H1 (cell line): Measurements from ENCODE around the gene KIAA0930. TPM values are rescaled to one million over a fixed set of nuclear protein-coding genes. Genes with fewer than 3 reads are reported as not detected.

Experiments
- CTCF ChIA-PET: fragments of 300-600 bp; sonication (Branson Sonifier 250); formaldehyde crosslinking; loops from one replicate; lab custom pipeline; 2021; ENCODE audit not compliant: partially characterized antibody; lab: Charles Lee
- POLR2A ChIA-PET: fragments of 300-600 bp; sonication (Branson Sonifier 250); formaldehyde crosslinking; loops from one replicate; lab custom pipeline; 2021; ENCODE audit warnings: inconsistent platforms; ENCODE audit not compliant: partially characterized antibody; lab: Charles Lee
- DNase-seq, 2 experiments: peaks; one replicate each; pipeline versions ENCODE4 v3.0.0 to v3.0.0-alpha.2; 2010 to 2022; ENCODE audit warnings: low spot score in 2 of 2, low read depth in 1 of 2, mixed read lengths in 1 of 2
- FAIRE-seq: peaks from 2 replicates; lab custom pipeline; 2011; peaks lifted over from hg19 to GRCh38; lab: Jason Lieb, UNC
- H2AFZ ChIP-seq: 2 replicates; pipeline ENCODE4 v1.8.1; 2012; ENCODE audit warnings: low read length, inconsistent platforms
- H2AK5ac ChIP-seq: 2 replicates; pipeline ENCODE4 v1.6.1; 2013; ENCODE audit warnings: low read depth, low read length
- H2BK120ac ChIP-seq: replicated peaks from 2 replicates; pipeline ENCODE3; 2013; ENCODE audit warnings: low read depth, low read length, inconsistent platforms
- H2BK12ac ChIP-seq: 2 replicates; pipeline ENCODE4 v1.6.1; 2013; ENCODE audit warnings: low read depth, low read length
- H2BK15ac ChIP-seq: 2 replicates; pipeline ENCODE4 v1.6.1; 2013; ENCODE audit warnings: low read length
- H2BK20ac ChIP-seq: 2 replicates; pipeline ENCODE4 v1.6.1; 2013; ENCODE audit warnings: low read length
- H2BK5ac ChIP-seq: 2 replicates; pipeline ENCODE4 v1.6.1; 2013; ENCODE audit warnings: low read depth, low read length
- H3K14ac ChIP-seq: 2 replicates; pipeline ENCODE4 v1.6.1; 2013; ENCODE audit warnings: inconsistent platforms; ENCODE audit not compliant: insufficient read length
- H3K18ac ChIP-seq: 2 replicates; pipeline ENCODE4 v1.6.1; 2013; ENCODE audit warnings: low read length; ENCODE audit errors: extremely low read depth
- H3K23ac ChIP-seq: 2 replicates; pipeline ENCODE4 v1.6.1; 2013; ENCODE audit warnings: inconsistent platforms; ENCODE audit not compliant: insufficient read length
- H3K23me2 ChIP-seq: 2 replicates; pipeline ENCODE4 v1.6.1; 2013; ENCODE audit warnings: low read depth, low read length
- H3K27ac ChIP-seq: 2 replicates; pipeline ENCODE4 v1.6.1; 2011; ENCODE audit warnings: low read depth, low read length, inconsistent platforms
- H3K27me3 ChIP-seq, 4 experiments: replicated peaks in 1 of 4; 1 replicate in 1 of 4; 2 replicates in 3 of 4; pipeline versions ENCODE4 v1.6.1 to v1.8.1; 2011 to 2013; ENCODE audit warnings: low read length in 3 of 4, mild to moderate bottlenecking in 3 of 4, inconsistent platforms in 2 of 4, mixed read lengths in 2 of 4, moderate library complexity in 1 of 4; ENCODE audit not compliant: control insufficient read depth in 3 of 4, insufficient read depth in 3 of 4; ENCODE audit errors: extremely low read depth in 1 of 4
- H3K36me3 ChIP-seq, 4 experiments: 2 replicates each; pipeline versions ENCODE4 v1.6.1 to v1.8.1; 2011 to 2013; ENCODE audit warnings: mild to moderate bottlenecking in 4 of 4, low read length in 3 of 4, moderate library complexity in 2 of 4, control low read depth in 1 of 4, inconsistent platforms in 1 of 4; ENCODE audit not compliant: insufficient read depth in 4 of 4, control insufficient read depth in 2 of 4
- H3K4ac ChIP-seq: replicated peaks from 2 replicates; pipeline ENCODE3; 2013; ENCODE audit warnings: low read length, low read depth, mixed read lengths, inconsistent platforms; ENCODE audit not compliant: insufficient read length
- H3K4me1 ChIP-seq, 4 experiments: replicated peaks in 1 of 4; 1 replicate in 1 of 4; 2 replicates in 3 of 4; pipeline versions ENCODE4 v1.6.1 to v1.8.1; 2011 to 2013; ENCODE audit warnings: low read length in 3 of 4, inconsistent platforms in 2 of 4, mixed read lengths in 1 of 4; ENCODE audit not compliant: insufficient read depth in 4 of 4, control insufficient read depth in 3 of 4
- H3K4me2 ChIP-seq, 2 experiments: 2 replicates each; pipeline versions ENCODE4 v1.6.1 to v1.8.1; 2011 to 2013; ENCODE audit warnings: low read depth in 2 of 2, low read length in 2 of 2, control low read depth in 1 of 2, inconsistent platforms in 1 of 2, mild to moderate bottlenecking in 1 of 2; ENCODE audit not compliant: insufficient read depth in 1 of 2
- H3K4me3 ChIP-seq, 4 experiments: fragments of 200-600, 300-600 bp in 1 of 4; sonication (generic), shearing (Covaris generic), sonication (Bioruptor Twin) in 1 of 4; 2 replicates each; pipeline versions ENCODE4 v1.5.1 to v1.8.1; 2011 to 2016; ENCODE audit warnings: low read length in 4 of 4, low read depth in 3 of 4, control low read depth in 2 of 4, inconsistent platforms in 2 of 4, mild to moderate bottlenecking in 2 of 4, mixed read lengths in 1 of 4, moderate library complexity in 1 of 4; ENCODE audit not compliant: insufficient read depth in 2 of 4; ENCODE audit errors: extremely low read depth in 1 of 4
- H3K56ac ChIP-seq: replicated peaks from 2 replicates; pipeline ENCODE3; 2013; ENCODE audit warnings: low read depth, mild to moderate bottlenecking, mixed read lengths, low read length, inconsistent platforms; ENCODE audit not compliant: insufficient read length
- H3K79me1 ChIP-seq: 2 replicates; pipeline ENCODE4 v1.6.1; 2013; ENCODE audit warnings: low read depth, low read length, control low read depth
- H3K79me2 ChIP-seq, 2 experiments: 2 replicates each; pipeline versions ENCODE4 v1.6.1 to v1.8.1; 2012 to 2013; ENCODE audit warnings: low read length in 2 of 2, mild to moderate bottlenecking in 2 of 2, inconsistent platforms in 1 of 2; ENCODE audit not compliant: insufficient read depth in 2 of 2, control insufficient read depth in 1 of 2
- H3K9ac ChIP-seq, 4 experiments: replicated peaks in 1 of 4; 1 replicate in 1 of 4; 2 replicates in 3 of 4; pipeline versions ENCODE4 v1.6.1 to v1.8.1; 2011 to 2013; ENCODE audit warnings: low read depth in 3 of 4, low read length in 3 of 4, control low read depth in 2 of 4, mild to moderate bottlenecking in 2 of 4, moderate library complexity in 2 of 4, inconsistent platforms in 1 of 4; ENCODE audit errors: extremely low read depth in 1 of 4
- H3K9me3 ChIP-seq, 2 experiments: 2 replicates each; pipeline versions ENCODE4 v1.6.1 to v1.8.1; 2012 to 2013; ENCODE audit warnings: mild to moderate bottlenecking in 2 of 2, moderate library complexity in 2 of 2, control low read depth in 1 of 2, inconsistent platforms in 1 of 2, low read depth in 1 of 2, low read length in 1 of 2, mixed read lengths in 1 of 2; ENCODE audit not compliant: insufficient read depth in 2 of 2
- H4K20me1 ChIP-seq, 2 experiments: replicated peaks in 1 of 2; 2 replicates each; pipeline versions ENCODE3 to v1.8.1; 2011 to 2013; ENCODE audit warnings: inconsistent platforms in 2 of 2, low read length in 2 of 2, mild to moderate bottlenecking in 1 of 2; ENCODE audit not compliant: insufficient read depth in 2 of 2, control insufficient read depth in 1 of 2
- H4K5ac ChIP-seq: 2 replicates; pipeline ENCODE4 v1.6.1; 2013; ENCODE audit warnings: low read length, low read depth, mixed read lengths, inconsistent platforms; ENCODE audit not compliant: insufficient read length
- H4K8ac ChIP-seq: 2 replicates; pipeline ENCODE4 v1.8.0; 2013; ENCODE audit warnings: mild to moderate bottlenecking, moderate library complexity, low read length, inconsistent platforms; ENCODE audit not compliant: insufficient read depth; ENCODE audit errors: extremely low read depth
- H4K91ac ChIP-seq: replicated peaks from 2 replicates; pipeline ENCODE3; 2013; ENCODE audit warnings: low read length, mixed read lengths, inconsistent platforms; ENCODE audit not compliant: insufficient read length
- CREB1 ChIP-seq: IDR thresholded peaks from 2 replicates; pipeline ENCODE4 v1.6.1; 2012; ENCODE audit warnings: inconsistent platforms
- GABPA ChIP-seq: IDR thresholded peaks from 2 replicates; pipeline ENCODE4 v1.6.1; 2011; ENCODE audit warnings: mild to moderate bottlenecking, low read length, moderate library complexity, borderline replicate concordance; ENCODE audit not compliant: insufficient read depth
- MAFK ChIP-seq: IDR thresholded peaks from 2 replicates; pipeline ENCODE4 v1.6.1; 2012; ENCODE audit warnings: low read depth, mild to moderate bottlenecking, improper control_type of control experiment, low read length
- POLR2A ChIP-seq, 2 experiments: IDR thresholded peaks; 1 replicate in 1 of 2; 2 replicates in 1 of 2; pipeline ENCODE4 v1.6.1; 2011; ENCODE audit warnings: low read depth in 2 of 2, low read length in 2 of 2, mild to moderate bottlenecking in 2 of 2; ENCODE audit errors: control extremely low read depth in 1 of 2
- RXRA ChIP-seq: IDR thresholded peaks from 2 replicates; pipeline ENCODE4 v1.6.1; 2011; ENCODE audit warnings: low read depth, mild to moderate bottlenecking, low read length, moderate library complexity; ENCODE audit not compliant: insufficient read depth
- SIN3A ChIP-seq, 2 experiments: IDR thresholded peaks in 1 of 2; conservative IDR thresholded peaks in 1 of 2; 2 replicates each; pipeline ENCODE4 v1.6.1; 2011 to 2012; ENCODE audit warnings: low read length in 2 of 2, improper control_type of control experiment in 1 of 2, low read depth in 1 of 2, mild to moderate bottlenecking in 1 of 2
- TEAD4 ChIP-seq: IDR thresholded peaks from 2 replicates; pipeline ENCODE4 v1.6.1; 2012; ENCODE audit warnings: low read depth, low read length, inconsistent platforms, mixed read lengths
- WGBS, 2 experiments: shearing (Covaris generic) in 1 of 2; methylation state at CpG; one replicate each; pipeline versions ENCODE4 v1.1.6 to v1.1.7; 2013 to 2015; ENCODE audit warnings: low lambda C conversion rate in 2 of 2, mixed read lengths in 2 of 2, inconsistent platforms in 1 of 2, low coverage in 1 of 2, missing lambda C conversion rate in 1 of 2; ENCODE audit not compliant: insufficient replicate concordance in 2 of 2, insufficient coverage in 1 of 2, insufficient read length in 1 of 2; ENCODE audit errors: extremely low coverage in 1 of 2, missing lambda C conversion rate in 1 of 2; 5-methylcytosine and 5-hydroxymethylcytosine counted together
- polyA plus RNA-seq, 7 experiments: library from polyadenylated mRNA; depleted of rRNA in 3 of 7; stranded (reverse) in 5 of 7; unstranded in 2 of 7; fragments of >200 nt in 5 of 7; fragments of 200-250 nt in 2 of 7; gene quantifications; 1 replicate in 5 of 7; 2 replicates in 1 of 7; 4 replicates in 1 of 7; pipeline versions ENCODE4 v1.2.1 to v1.2.3, GENCODE V29; 2011 to 2013; ENCODE audit warnings: missing spikeins in 2 of 7, mixed read lengths in 2 of 7
- total RNA-seq: library from RNA; stranded (reverse); fragmentation: NEBNext Ultra II Directional; extraction: Animal tissue kit (Norgen Biotek cat#: 25700); gene quantifications from 2 replicates; pipeline ENCODE4 v1.2.1, GENCODE V29; 2021
- TF ChIP-seq, protein P1 (sequence below), 3 experiments: IDR thresholded peaks; 1 replicate in 2 of 3; 2 replicates in 1 of 3; pipeline versions ENCODE4 v1.5.1 to v1.6.1; 2011; ENCODE audit warnings: low read length in 3 of 3, mild to moderate bottlenecking in 3 of 3, inconsistent platforms in 2 of 3, low read depth in 1 of 3, moderate library complexity in 1 of 3; ENCODE audit not compliant: insufficient read depth in 1 of 3; ENCODE audit errors: control extremely low read depth in 1 of 3

The KIAA0930 gene
- total and polyA plus RNA-seq, 2 of the 8 experiments (the other 6 are each of a cell fraction or from before 2014, with no cell fraction given): 61.9 to 66.1 TPM

DNA sequence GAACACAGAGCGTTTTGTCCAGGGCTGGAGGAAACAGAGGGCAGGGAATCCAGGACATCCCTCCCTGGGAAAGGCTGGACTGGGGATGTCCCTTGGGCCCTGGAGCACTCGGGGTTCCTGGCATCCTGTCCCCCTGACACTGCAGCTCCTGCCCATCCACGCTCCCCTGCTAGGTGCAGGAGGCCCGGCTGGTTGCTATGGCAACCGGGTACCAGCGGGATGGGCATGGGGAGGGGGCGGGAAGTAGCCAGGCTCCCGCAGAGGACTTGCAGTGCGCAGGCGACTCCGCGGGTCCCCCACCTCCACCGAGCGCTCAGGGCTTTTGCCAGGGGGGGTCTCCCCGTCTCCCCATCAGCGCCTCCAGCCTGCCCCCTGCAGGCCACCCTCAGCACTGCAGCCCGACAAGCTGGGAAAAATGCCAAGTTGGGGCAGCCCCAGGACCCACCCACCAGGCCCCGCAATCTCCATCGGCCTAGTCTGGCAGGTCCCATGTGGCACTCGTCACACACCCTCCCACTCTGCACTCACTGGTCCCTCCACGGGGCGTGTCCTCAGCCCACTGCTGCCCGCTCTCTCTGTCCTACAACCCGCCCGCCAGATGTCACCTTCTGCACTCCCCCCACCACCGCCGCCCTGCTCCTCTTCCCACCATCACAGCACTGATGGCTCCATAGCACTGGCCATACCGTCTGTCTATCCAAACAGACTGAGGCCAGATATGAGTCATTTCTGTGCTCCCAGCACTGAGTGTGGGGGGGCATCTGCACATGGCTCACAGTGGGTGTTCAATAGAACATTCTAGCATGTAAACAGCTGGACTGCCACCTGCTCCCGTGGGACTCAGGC lies 31.5 kb downstream of the KIAA0930 start:
- DNase-seq (peak; percentile 43 to 97), FAIRE-seq (no peak)
- Histone ChIP-seq H2BK12ac (no peak overlapping the region), H3K79me2 (peaks cover 0 to 3% of the 10 kb centered on the region in 2 experiments; a peak in 1 of 4 replicates), H2AK5ac (no peak overlapping the region), H3K36me3 (no peaks in the 10 kb centered on the region), H2BK5ac (no peak overlapping the region), H3K9ac (no peak overlapping the region), H3K14ac (no peak overlapping the region), H3K23ac (no peak overlapping the region), H3K18ac (no peak overlapping the region; the same call in 1 of the 2 replicates), H2BK15ac (no peak overlapping the region), H3K9me3 (no peaks in the 10 kb centered on the region), H2AFZ (no peak overlapping the region), H3K23me2 (no peaks in the 10 kb centered on the region), H3K79me1 (peaks cover 4% of the 10 kb centered on the region), H3K56ac (no peak overlapping the region), H3K4me2 (0 out of 4 replicates have a peak overlapping the region, but pooled peaks of 1 of the 2 experiments have one; percentile 17), H4K20me1 (peaks cover 7 to 21% of the 10 kb centered on the region in 2 experiments), H4K8ac (0 out of 2 replicates have a peak overlapping the region, but pooled peaks have one; percentile 41), H4K5ac (no peak overlapping the region), H2BK120ac (no peak overlapping the region), H3K27ac (no peak overlapping the region), H3K4me1 (peaks cover 0 to 22% (median 8%) of the 10 kb centered on the region in 4 experiments; a peak in 6 of 7 replicates), H2BK20ac (no peak overlapping the region), H4K91ac (no peak overlapping the region), H3K27me3 (no peaks in the 10 kb centered on the region), H3K4ac (no peak overlapping the region), H3K4me3 (no peak overlapping the region)
- WGBS, 2 experiments: 67% methylated on average over 17 of the region's 29 CpGs; no CpG with 5 or more reads in 1 of the 2 experiments
- ChIA-PET CTCF (interaction anchor here (0.6 to 4.4 kb wide), 38 partner anchors 9 to 1513 kb away, joined by 3 to 25 read pairs (median 4); no protein-coding TSS in a partner anchor), POLR2A (no interaction called here)
- TF ChIP-seq RXRA (no peak), GABPA (0 out of 2 replicates have a peak, but pooled peaks have one; percentile 26), TEAD4 (no peak), CREB1 (0 out of 2 replicates have a peak, but pooled peaks have one; percentile 39), MAFK (no peak), POLR2A (IDR thresholded peaks at IDR 0.05; ENCODE audit: control extremely low read depth in 1 of 2, low read depth in 2 of 2, low read length in 2 of 2) (no peak), SIN3A (conservative IDR thresholded peaks at IDR 0.05 in 1 of 2, IDR thresholded peaks at IDR 0.05 in 1 of 2; ENCODE audit: low read depth in 1 of 2, low read length in 2 of 2) (0 out of 4 replicates have a peak, but pooled peaks of 1 of the 2 experiments have one; percentile 31)
- TF ChIP-seq, protein P1, sequence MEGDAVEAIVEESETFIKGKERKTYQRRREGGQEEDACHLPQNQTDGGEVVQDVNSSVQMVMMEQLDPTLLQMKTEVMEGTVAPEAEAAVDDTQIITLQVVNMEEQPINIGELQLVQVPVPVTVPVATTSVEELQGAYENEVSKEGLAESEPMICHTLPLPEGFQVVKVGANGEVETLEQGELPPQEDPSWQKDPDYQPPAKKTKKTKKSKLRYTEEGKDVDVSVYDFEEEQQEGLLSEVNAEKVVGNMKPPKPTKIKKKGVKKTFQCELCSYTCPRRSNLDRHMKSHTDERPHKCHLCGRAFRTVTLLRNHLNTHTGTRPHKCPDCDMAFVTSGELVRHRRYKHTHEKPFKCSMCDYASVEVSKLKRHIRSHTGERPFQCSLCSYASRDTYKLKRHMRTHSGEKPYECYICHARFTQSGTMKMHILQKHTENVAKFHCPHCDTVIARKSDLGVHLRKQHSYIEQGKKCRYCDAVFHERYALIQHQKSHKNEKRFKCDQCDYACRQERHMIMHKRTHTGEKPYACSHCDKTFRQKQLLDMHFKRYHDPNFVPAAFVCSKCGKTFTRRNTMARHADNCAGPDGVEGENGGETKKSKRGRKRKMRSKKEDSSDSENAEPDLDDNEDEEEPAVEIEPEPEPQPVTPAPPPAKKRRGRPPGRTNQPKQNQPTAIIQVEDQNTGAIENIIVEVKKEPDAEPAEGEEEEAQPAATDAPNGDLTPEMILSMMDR (IDR thresholded peaks at IDR 0.05; ENCODE audit: control extremely low read depth in 1 of 3, insufficient read depth in 1 of 3, low read depth in 1 of 3, low read length in 3 of 3): peak; percentile 75 to 85 (median 76)
